Lower lobe of right lung (tissue), 2 donors: ENCODE results near the gene C2orf76. TPM values are rescaled to one million over a fixed set of nuclear protein-coding genes. Genes with fewer than 3 reads are reported as not detected.

ENCODE experiments used
- ATAC-seq, 2 donors: fragments of 200-7000 bp; cut with Tn5 transposase; one replicate each; pipeline ENCODE4 v1.9.1; 2020 to 2022; ENCODE audit warnings: mild to moderate bottlenecking in 2 of 2, moderate library complexity in 2 of 2
- DNase-seq: peaks from one replicate; pipeline ENCODE4 v3.0.0-alpha.2; 2020
- H3K27ac ChIP-seq: fragments of 200-600 bp; one replicate; pipeline ENCODE4 v1.8.0; 2022
- H3K27me3 ChIP-seq: fragments of 200-600 bp; one replicate; pipeline ENCODE4 v1.8.0; 2022; ENCODE audit warnings: low read depth
- H3K36me3 ChIP-seq: fragments of 200-600 bp; one replicate; pipeline ENCODE4 v1.8.0; 2022; ENCODE audit warnings: mild to moderate bottlenecking
- H3K4me1 ChIP-seq: fragments of 200-600 bp; one replicate; pipeline ENCODE4 v1.8.0; 2022
- H3K4me3 ChIP-seq: fragments of 200-600 bp; one replicate; pipeline ENCODE4 v1.8.0; 2022; ENCODE audit warnings: mild to moderate bottlenecking
- H3K9me3 ChIP-seq: fragments of 200-600 bp; one replicate; pipeline ENCODE4 v1.8.0; 2022
- CTCF ChIP-seq: fragments of 200-600 bp; IDR thresholded peaks from one replicate; pipeline ENCODE4 v1.8.0; 2022; ENCODE audit warnings: antibody characterized with exemption, mild to moderate bottlenecking
- intact Hi-C: fragments of 100-400 bp; cut with DNase I; formaldehyde crosslinking; loops from one replicate; pipeline ENCODE4 v1.11.0; 2022
- total RNA-seq: library from RNA; stranded (reverse); fragmentation: NEBNext Ultra II Directional; extraction: Animal tissue kit (Norgen Biotek cat#: 25700); gene quantifications from one replicate; pipeline ENCODE4 v1.2.1, GENCODE V29; 2021
- donor health status: DM: no; HTN: yes; CAD: no; lungs with severe emphysema.

C2orf76 gene
- total RNA-seq, 1 donor from 2014 or later, result 11.6 TPM

- TF ChIP-seq CTCF, result no peak
- Histone ChIP-seq H3K9me3 (no peaks in the 10 kb centered on the region), H3K27me3 (no peaks in the 10 kb centered on the region), H3K4me3 (no peak overlapping the region), H3K36me3 (no peaks in the 10 kb centered on the region), H3K4me1 (no peaks in the 10 kb centered on the region), H3K27ac (no peak overlapping the region)
- no peak for ATAC-seq
- no peak for DNase-seq
- intact Hi-C loops, result no loop called here
Observed at GRCh38 chr2:119253760-119254600, 112.7 kb downstream of the C2orf76 start.

GRCh38 chr2:119253114-119253702 is 113.4 kb downstream of the C2orf76 start:
- DNase-seq (no peak), ATAC-seq (no peak)
- Histone ChIP-seq H3K4me1 (no peaks in the 10 kb centered on the region), H3K9me3 (no peaks in the 10 kb centered on the region), H3K27ac (no peak overlapping the region), H3K4me3 (no peak overlapping the region), H3K27me3 (no peaks in the 10 kb centered on the region), H3K36me3 (no peaks in the 10 kb centered on the region)
- intact Hi-C loops, result no loop called here
- TF ChIP-seq CTCF, result no peak

Other genes with a start within 250 kb of the C2orf76 start
- not detected for gene C1QL2, start 208.1 kb downstream of the C2orf76 start, total RNA-seq
- 18.3 TPM for gene STEAP3, start 143.0 kb downstream of the C2orf76 start, total RNA-seq
- 172 TPM for gene DBI, start 143 bp upstream of the C2orf76 start, total RNA-seq
- gene TMEM37, start 65.0 kb upstream of the C2orf76 start, total RNA-seq, result 21.7 TPM
- gene SCTR, start 157.6 kb upstream of the C2orf76 start, total RNA-seq, result 13.2 TPM
- 33.9 TPM for gene CFAP221, start 177.6 kb upstream of the C2orf76 start, total RNA-seq